NCI-H748 (cell line): ENCODE results near the gene ADAMTS14.
A peak's percentile ranks its signal among the peaks of the same experiment; 100 is the strongest.

Source experiments
- DNase-seq: peaks from one replicate; lab custom pipeline; 2025; ENCODE audit not compliant: unreplicated experiment; lab: John Stamatoyannopoulos, UW

The ADAMTS14 gene

DNA sequence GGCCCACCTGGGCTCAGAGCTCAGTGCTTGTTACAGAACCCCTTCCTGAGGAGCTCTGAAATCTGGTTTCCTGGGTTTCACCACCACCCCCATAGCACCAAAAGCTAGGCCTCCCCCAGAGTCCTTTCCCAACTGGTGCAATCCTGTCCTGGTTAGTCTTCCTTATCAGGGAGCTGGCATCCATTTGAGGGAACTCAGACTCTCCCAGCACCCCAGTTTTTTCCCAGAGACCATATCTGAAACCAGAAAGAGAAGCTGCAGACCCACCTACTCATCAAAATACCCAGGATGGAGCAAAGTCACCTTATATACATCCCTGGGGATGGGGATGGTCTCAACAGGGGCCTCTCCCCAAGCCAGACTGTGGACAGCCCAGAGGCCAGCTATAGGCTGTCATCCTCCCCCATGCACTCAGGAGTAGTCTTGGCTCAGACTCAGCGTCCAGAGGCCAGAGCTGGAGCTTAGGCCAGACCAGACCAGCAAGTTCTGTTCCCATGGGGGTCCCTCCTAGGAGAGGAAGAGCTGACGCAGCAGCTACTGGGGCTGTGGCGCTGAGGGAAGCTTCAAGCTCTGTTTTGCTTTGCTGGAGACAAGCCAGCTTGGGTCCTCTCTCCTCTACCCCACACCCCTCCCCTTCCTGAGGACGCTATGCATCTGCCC is 109.9 kb downstream of the ADAMTS14 start:
- no peak for DNase-seq

DNA sequence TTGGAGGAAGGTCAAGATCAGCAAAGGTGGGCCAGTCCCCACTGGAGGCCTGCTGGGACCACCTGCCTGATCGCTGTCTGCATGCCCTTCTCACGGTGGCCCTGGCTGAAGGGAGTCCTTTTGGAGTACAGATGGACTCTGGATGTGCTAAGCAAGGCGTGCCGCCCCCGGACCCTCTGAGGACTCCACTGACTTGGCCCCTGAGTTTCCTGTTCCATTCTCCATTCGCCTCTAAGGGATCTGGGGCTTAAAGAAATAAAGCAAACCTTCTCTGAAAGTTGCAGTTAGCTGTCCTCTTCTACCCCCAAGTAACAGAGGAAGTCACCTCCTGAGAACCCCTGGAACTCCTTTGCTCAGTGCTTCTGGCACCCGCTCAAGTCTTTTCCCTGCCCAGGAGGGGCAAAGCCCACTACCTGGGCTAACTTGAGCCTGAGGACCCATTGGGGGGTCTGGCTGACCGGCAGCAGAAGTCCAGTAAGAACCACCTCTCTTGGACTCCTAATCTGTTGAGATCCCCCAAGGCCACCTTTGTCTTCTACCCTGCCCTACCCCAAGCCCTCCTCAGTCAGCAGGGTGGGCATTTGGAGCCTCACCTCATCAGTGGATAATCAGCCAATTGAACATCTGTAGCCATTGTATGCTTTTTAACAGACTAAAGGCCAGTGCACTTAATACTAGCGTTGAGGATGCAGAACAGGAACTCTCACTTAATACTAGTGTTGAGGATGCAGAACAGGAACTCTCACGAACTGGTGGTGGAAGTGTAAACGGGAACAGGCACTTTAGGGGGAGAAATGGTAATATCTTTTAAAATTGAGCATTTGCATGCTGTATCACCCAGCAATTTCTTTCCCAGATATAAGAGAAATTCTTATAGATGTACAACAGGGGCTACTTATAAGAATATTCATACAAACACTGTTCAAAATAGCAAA is 110.7 kb downstream of the ADAMTS14 start:
- no peak for DNase-seq

DNA sequence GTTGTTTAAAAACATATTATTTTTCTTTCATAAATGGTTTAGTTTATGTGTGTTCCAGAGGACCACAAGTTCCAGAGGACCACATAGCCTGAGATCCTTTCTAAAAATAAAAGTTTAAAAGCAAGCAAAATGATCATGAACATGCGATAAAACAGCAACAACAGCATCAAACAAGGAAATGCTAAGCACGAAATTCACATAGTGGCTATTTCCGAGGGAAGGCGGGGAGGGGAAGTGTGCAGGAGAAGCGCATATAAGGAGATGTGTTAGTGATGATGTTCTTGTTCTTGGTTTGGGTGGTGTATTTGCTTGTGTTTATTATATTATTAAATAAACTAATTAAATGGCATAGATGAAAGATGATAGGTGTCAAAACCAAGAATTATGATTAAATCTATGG is 111.7 kb downstream of the ADAMTS14 start:
- no peak for DNase-seq

DNA sequence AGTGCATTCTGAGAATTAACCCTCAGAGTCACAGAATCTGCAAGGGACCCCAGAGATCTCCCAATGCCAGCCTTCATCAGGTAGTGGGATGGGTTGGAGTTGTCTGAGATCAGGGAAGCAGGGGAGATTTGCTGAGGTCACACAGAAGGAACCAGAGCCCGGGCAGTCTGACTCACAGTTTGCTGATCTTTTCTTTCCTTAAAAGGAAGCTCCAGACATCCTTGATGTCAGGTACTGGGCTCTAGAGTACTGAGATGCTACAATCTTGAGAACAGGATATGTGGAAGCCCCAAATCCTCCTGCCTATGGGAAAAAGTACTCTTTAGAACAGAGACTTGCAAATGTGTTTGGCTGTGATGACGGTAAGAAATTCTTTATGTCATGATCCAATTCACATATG is 112.2 kb downstream of the ADAMTS14 start:
- DNase-seq, result no peak

DNA sequence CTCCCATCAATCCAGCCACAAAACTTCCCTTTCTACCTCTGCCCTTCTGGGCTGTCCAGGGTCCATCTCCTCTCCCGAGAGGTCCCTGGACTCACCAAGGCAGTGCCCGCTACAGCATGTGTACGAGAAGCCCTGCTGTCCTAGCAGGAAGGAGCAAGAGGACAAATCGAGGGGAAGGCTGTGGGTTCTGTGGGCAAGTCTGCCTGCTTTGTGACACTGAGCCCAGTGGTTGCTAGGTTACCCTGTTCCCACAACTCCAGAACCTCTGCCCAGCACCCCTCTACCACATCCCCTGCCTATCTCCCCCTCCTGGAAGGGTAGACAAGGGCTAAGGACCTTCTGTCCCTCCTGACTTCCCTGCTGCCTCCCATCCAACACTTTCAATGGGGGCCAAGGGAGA is 112.9 kb downstream of the ADAMTS14 start, which contains the start of gene TBATA:
TBATA (minus strand) TSS at position 188 of the 400 bp plus-strand sequence. CDS start 1,998 bp downstream, outside the sequence.
- no peak for DNase-seq

DNA sequence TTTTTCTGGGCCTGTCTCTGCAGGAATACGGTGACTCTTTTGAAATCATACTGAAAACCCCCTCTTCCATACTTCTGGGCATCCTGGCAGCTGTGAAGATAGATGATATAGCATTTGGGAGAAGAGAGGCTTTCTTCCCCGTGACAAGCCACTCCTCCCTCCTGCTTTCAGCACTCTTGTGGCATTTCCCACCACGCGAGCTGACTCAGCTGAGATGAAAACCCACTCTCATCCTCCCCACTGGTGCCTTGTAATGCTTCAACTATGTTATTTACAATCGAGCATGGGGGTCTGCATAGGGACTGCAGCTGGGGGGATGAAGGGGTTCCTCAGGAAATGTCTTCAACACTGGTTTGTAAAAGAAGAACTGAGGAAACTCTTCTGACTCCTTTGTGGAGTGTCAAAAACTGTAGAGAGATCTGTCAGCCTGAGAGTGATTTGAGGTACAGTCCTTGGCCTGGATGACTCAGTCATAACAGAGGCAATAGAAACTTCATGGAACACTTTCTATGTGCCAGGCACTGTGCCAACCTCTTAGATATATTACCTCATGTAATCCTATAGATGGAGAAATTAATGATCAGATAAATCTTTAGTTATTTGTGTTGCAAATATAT is 114.6 kb downstream of the ADAMTS14 start:
- no peak for DNase-seq

DNA sequence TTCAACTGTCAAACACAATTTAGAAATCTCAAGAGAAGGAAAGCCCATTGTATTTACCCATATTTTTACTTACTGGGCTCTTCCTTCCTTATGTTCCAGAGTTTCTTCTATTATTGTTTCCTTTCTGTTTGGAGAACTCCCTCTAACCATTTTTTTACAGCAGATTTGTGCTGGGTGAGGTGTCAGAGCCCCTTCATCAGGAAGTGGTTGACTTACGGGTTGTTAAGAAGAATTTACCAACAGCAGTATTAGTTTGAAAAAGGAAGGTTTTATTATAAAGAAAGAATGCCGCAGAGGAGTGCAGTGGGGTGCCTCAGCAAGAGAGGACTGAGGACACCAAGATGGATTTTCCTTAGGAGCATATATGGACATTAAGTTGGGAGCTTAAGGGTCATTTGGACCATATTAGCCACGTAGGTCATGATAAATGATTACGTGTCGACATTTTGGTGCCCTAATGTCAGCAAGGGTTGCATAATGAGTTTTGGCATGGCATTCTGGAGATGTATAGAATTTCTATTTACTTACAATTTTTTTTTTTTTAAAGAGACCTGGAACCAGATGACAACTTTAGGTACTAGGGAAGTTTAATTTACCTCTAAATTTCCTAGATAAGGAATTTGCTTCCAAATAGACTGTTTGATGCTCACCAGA is 119.2 kb downstream of the ADAMTS14 start:
- DNase-seq, result no peak

DNA sequence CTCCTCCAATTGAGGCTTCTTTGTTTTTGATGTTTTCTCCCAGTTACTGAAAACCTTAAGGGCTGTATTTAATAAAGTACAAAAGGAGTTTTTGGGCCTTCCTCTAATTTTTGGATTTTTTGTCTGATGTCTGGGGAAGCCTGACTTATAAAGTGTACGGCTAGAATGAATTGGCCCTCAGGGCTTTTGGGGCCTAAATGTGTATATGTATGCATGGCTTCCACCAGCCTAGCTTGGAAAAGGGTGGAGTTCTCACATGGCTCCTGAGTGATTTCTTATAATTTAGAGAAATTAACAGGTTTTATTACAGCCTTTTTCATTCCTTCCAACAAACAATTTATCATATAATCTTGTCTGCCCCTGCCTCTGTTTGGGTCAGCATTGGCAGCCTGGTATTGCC is 123.3 kb downstream of the ADAMTS14 start:
- no peak for DNase-seq

DNA sequence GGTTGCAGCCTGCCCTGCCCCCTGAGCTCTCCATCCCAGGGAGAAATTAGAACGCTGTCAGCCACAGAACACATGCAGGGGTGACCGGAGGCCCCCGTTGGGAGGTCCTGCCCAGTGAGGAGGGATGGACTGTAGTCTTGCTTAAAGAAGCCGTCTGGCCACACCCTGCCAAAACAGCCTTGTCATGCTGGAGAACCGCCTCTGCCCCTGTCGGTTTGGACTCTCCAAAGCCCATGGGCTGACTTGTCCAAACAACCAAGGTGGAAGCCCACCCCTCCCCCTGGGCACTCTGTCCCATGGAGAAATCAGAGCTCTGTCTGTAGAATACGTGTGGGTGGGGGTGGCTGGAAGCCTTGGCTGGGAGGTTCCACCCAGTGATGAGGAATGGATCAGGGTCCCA is 125.5 kb downstream of the ADAMTS14 start:
- DNase-seq, result no peak

DNA sequence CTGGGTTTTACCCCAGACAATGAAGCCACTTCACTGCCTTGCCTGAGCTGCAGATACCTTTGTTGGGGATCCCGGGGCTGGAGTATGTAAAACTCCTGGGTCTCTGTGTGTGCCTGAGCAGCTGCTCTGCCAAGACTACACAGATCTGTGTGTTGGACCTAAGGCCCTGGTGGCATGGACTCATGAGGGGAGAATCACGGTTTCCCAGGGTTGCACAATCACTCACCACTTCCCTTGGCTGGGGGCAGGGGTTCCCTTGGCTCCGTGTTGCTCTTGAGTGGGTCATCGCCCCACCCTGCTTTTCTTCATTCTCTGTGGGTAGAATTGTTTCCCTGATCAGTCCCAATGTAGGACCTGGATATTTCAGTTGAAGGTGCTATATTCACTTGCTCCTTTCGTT is 126.8 kb downstream of the ADAMTS14 start:
- DNase-seq, result no peak

DNA sequence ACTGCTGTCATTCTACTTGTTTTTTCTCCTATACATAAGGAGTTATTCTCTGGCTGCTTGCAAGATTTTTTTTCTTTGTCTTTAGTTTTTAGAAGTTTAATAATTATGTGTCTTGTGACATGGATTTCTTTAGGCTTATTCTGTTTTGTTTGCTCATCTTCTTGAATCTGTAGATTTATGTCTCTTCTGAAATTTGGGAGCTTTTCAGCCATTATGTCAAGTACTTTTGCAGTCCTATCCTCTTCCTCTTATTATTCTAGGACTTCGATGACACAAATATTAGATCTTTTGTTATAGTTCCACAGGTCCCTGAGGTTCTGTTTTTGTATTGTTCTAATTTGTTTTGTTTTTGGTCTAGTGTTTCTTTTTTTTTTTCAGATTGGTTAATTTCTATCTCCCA is 129.5 kb downstream of the ADAMTS14 start:
- no peak for DNase-seq

DNA sequence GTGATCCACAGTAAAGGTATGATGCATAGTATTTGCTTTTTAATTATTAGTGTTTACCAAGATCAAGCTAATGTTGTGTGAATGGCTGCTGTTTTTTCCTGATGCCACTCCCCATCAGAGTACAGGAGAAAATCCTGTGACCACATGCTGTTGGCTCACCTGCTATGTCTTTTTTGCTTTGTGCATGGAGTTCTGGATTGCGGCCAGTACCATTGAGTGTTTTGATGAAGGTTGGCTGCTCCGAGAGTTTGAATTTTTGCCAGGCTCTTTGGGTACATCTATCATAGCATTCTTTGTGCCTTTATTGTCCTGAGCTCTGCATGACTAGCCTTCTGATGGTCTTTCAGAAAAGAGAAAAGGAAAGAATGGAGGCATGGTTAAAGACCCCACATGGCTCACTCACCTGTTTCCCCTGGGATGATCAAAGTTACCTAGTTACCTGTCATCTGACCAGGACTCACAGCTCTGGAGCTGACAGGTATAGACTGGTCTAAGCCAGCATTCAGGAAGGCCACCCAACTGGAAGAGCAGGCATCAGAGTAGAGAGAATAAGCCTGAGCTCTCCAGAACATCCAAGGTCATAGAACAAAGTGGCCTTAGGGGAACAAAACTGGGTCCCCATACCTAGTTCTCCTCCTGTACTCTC is 131.6 kb downstream of the ADAMTS14 start:
- peak; percentile 85 for DNase-seq

DNA sequence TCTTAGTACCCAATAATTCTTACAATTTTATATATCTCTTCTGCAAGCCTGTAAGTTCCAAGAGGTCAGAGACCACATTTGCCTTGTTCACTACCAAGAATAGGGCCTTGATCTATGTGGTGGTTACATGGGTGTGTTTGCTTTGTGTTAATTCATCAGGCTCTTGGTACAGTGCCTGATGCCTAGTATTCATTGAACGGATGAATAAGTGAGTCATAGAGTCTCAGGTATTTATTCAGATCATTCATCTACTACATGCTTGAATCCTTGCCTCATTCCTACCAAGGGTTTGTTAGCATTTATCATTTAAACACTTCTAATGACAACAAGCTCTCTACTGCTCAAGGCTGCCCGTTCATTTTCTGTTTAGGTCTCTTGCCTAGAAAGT is 132.1 kb downstream of the ADAMTS14 start:
- DNase-seq, result no peak

DNA sequence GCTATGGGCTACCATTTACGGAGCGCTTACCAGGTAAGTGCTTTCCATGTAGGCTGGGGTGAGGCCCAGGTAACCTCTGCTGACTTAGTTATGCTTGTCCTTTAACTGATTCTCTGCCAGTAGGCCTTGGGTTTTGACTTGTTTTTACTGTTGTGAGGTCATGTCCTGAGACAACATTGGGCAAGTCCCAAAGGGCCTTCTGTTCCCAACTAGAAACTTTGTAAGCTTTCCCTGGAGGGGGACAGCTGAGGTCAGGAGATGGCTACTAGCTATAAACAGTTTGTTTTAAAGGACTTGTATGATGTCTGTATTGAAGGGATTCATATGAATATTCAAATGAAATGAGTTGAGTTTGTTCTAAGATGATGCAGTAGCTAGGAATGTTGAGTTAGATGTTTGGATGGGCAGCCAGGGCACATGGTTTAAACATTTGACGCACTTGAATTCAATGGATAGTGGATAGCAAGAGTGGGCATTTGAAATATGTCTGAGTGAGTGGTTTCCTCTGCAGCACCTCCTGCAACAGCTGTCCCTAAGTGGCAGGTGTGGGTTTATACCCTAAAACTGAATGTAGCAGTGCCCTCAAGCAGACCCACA is 133.4 kb downstream of the ADAMTS14 start:
- no peak for DNase-seq

DNA sequence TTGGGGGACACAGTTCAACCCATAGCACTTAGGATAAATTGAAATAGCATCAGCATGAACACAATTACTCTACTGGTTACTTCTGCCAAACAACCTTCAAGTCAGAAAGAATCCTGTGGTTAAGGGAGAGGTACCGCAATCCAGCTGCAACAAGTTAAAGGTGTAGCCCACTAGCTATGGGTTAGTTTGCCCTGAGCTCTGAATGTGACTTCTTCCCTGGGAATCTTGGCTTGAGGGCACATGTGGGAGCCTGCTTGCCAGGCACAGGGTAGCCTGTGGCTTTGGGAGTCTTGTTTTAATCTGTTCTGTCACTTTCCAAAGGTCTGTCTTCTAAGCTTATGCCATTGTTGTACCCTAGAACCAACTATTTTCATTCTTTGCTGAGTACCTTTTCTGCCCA is 134.5 kb downstream of the ADAMTS14 start:
- no peak for DNase-seq

DNA sequence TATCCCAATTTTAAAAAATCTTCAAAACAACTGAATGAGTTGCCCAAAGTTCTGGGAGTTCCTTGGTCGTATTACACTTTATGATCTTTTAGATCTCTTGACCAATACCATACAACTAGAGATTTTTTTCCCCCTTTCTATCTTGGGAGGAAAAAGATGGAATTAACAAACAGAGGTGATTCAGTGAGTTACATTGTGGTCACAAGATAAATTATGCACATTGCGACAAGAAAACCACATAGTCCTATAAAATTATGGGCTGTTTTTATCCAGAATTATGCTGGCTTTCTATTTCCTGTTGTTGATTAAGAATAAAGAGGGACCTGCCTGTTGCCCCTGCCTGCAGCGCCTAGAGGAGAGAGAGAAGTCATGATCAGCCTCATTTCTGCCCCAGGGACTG is 135.2 kb downstream of the ADAMTS14 start:
- no peak for DNase-seq

DNA sequence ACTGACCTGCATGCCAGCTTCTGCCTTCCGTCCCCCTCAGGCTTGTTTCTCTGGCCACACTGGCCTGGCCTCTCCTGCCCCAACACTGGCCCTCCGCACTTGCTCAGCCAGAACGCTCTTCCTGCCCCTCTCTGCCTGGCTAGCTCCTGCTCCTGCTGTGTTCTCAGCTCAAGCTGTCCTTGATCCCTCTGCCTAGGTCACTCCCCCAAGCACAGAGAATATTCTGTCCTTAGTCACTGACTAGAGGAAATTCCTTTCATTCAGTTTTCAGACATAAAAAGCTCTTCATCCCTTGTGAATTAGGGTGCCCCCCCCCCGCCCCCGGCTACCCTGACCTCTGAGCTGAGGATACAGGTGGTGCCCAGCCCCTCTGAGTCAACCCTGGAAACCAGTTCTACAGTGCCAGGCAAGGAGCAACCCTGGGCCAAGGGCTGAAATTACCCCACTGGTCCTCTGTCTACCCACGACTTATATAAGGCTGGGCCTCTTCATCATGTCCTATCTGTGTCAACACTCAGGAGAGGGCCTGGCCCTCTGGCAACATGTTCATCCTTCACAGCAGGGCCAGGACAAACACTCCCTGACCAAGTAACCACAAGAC is 136.8 kb downstream of the ADAMTS14 start:
- DNase-seq, result no peak

DNA sequence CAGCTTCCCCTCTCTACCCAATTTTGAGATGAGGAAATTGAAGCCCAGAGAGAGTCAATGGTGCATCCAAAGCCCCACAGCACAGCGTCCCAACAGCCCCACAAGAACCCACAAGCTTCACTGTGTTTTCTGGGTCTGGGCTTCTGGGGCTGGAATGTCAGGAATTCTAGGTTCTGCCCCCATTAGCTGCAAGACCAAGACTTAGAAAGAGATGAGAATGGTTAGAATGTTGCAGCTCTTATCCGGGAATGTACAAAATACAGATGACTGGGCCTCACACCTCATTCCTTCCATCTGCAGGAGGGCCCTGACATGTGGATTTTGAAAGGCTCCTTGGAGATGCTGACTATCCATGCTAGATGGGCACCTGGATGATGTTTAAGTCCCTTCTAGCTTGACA is 137.4 kb downstream of the ADAMTS14 start:
- no peak for DNase-seq

DNA sequence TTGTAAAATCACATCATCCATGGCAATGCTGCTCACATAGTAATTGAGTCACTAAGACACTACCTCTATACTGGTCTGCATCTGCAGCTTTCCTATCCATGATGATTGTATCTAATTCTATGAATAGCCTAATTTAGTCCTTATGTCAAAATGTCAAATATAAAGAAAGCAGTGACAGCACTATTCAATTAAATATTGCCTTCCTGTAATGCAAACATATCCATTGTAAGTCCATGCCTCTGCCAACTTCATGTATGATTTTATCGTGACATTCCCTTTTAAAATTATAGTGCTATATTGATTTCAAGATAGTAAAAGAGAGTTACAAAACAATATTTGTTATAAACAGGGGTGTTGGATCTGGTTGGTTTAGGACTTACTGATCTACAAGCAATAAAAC is 138.7 kb downstream of the ADAMTS14 start:
- no peak for DNase-seq

DNA sequence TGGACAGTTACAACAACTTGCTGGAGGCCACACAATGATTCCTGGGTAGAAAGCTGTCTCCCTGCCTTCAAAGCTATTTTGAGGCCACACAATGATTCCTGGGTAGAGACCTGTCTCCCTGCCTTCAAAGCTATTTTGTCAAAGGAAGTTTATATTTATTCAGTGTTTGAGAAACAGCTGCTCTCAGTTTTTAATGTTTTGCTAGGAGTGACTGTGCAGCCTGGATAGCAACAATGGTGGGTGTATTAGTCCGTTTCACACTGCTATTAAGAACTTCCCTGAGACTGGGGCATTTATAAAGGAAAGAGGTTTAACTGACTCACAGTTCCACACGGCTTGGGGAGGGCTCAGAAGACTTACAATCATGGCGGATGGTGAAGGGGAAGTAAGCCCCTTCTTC is 139.6 kb downstream of the ADAMTS14 start:
- DNase-seq, result no peak
